Esophagus squamous epithelium (tissue), 5 donors: ENCODE measurements around the gene HSPA2. TPM values are rescaled to one million over a fixed set of nuclear protein-coding genes. Genes with fewer than 3 reads are reported as not detected.

Experiments used
- DNase-seq: peaks from one replicate; lab custom pipeline; 2025; lab: John Stamatoyannopoulos, UW
- H3K27ac ChIP-seq, 4 donors: fragments of 200-600 bp; sonication (generic); one replicate each; pipeline ENCODE4 v1.5.1; 2016 to 2019; ENCODE audit warnings: mild to moderate bottlenecking in 1 of 4
- H3K27me3 ChIP-seq, 4 donors: fragments of 200-600 bp; sonication (generic); 1 replicate in 3 of 4; 2 replicates in 1 of 4; pipeline versions ENCODE4 v1.5.1 to v1.6.0; 2017 to 2021; ENCODE audit warnings: antibody characterized with exemption in 1 of 4
- H3K36me3 ChIP-seq, 3 donors: fragments of 200-600 bp; sonication (generic); one replicate each; pipeline ENCODE4 v1.5.1; 2016 to 2019
- H3K4me1 ChIP-seq, 3 donors: fragments of 200-600 bp; sonication (generic); one replicate each; pipeline ENCODE4 v1.5.1; 2017 to 2019
- H3K4me3 ChIP-seq, 4 donors: fragments of 200-600 bp; sonication (generic); 1 replicate in 3 of 4; 2 replicates in 1 of 4; pipeline ENCODE4 v1.5.1; 2016 to 2019; ENCODE audit warnings: mild to moderate bottlenecking in 2 of 4, moderate library complexity in 1 of 4
- H3K9me3 ChIP-seq, 3 donors: fragments of 200-600 bp; sonication (generic); one replicate each; pipeline ENCODE4 v1.5.1; 2016 to 2019
- POLR2A ChIP-seq, 4 donors: fragments of 450-650 bp; IDR thresholded peaks; one replicate each; pipeline ENCODE4 v1.6.1; 2017; ENCODE audit warnings: antibody characterized with exemption in 4 of 4, mild to moderate bottlenecking in 4 of 4, moderate library complexity in 3 of 4
- WGBS, 2 donors: methylation state at CpG; one replicate each; pipeline ENCODE4 v1.1.5; 2018; 5-methylcytosine and 5-hydroxymethylcytosine counted together
- intact Hi-C: fragments of 100-400 bp; cut with DNase I; formaldehyde crosslinking; loops from one replicate; pipeline ENCODE4 v1.15.0; 2022
- total RNA-seq, 4 donors: library from RNA; depleted of rRNA; stranded (reverse); fragments of >200 nt; gene quantifications; one replicate each; pipeline ENCODE4 v1.1.0, GENCODE V29; 2016
- TF ChIP-seq, protein P1 (sequence below), 6 experiments: fragments of 450-650 bp in 4 of 6; fragments of 200-600 bp in 2 of 6; sonication (generic) in 2 of 6; IDR thresholded peaks; one replicate each; pipeline ENCODE4 v1.5.1; 2016 to 2019; ENCODE audit warnings: antibody characterized with exemption in 6 of 6, mild to moderate bottlenecking in 4 of 6, moderate library complexity in 4 of 6
- donor health status: DM: yes; HTN: yes; CAD: no.

The HSPA2 gene
- total RNA-seq, 4 donors from 2014 or later = 18.9 to 130 (median 74.5) TPM

DNA sequence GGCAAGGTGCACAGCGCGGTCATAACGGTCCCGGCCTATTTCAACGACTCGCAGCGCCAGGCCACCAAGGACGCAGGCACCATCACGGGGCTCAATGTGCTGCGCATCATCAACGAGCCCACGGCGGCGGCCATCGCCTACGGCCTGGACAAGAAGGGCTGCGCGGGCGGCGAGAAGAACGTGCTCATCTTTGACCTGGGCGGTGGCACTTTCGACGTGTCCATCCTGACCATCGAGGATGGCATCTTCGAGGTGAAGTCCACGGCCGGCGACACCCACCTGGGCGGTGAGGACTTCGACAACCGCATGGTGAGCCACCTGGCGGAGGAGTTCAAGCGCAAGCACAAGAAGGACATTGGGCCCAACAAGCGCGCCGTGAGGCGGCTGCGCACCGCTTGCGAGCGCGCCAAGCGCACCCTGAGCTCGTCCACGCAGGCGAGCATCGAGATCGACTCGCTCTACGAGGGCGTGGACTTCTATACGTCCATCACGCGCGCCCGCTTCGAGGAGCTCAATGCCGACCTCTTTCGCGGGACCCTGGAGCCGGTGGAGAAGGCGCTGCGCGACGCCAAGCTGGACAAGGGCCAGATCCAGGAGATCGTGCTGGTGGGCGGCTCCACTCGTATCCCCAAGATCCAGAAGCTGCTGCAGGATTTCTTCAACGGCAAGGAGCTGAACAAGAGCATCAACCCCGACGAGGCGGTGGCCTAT lies 875 bp downstream of the HSPA2 start:
- Histone ChIP-seq H3K27me3 (no peaks in the 10 kb centered on the region), H3K36me3 (no peaks in the 10 kb centered on the region), H3K4me3 (peak overlapping the region; percentile 31 to 77 (median 66)), H3K4me1 (peaks cover 0 to 54% (median 5%) of the 10 kb centered on the region in 3 donors), H3K9me3 (no peaks in the 10 kb centered on the region), H3K27ac (peak overlapping the region; percentile 54 to 96 (median 90))
- intact Hi-C loops = no loop called here
- DNase-seq = no peak
- TF ChIP-seq, protein P1, sequence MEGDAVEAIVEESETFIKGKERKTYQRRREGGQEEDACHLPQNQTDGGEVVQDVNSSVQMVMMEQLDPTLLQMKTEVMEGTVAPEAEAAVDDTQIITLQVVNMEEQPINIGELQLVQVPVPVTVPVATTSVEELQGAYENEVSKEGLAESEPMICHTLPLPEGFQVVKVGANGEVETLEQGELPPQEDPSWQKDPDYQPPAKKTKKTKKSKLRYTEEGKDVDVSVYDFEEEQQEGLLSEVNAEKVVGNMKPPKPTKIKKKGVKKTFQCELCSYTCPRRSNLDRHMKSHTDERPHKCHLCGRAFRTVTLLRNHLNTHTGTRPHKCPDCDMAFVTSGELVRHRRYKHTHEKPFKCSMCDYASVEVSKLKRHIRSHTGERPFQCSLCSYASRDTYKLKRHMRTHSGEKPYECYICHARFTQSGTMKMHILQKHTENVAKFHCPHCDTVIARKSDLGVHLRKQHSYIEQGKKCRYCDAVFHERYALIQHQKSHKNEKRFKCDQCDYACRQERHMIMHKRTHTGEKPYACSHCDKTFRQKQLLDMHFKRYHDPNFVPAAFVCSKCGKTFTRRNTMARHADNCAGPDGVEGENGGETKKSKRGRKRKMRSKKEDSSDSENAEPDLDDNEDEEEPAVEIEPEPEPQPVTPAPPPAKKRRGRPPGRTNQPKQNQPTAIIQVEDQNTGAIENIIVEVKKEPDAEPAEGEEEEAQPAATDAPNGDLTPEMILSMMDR (IDR thresholded peaks at IDR 0.05) = peak in 2 of 6 experiments; percentile 7 to 41
- peak in 1 of 4 donors; percentile 7 for TF ChIP-seq POLR2A (IDR thresholded peaks at IDR 0.05)
- WGBS, 2 donors = 15 to 60% methylated on average over 7 to 40 of the region's 73 CpGs

DNA sequence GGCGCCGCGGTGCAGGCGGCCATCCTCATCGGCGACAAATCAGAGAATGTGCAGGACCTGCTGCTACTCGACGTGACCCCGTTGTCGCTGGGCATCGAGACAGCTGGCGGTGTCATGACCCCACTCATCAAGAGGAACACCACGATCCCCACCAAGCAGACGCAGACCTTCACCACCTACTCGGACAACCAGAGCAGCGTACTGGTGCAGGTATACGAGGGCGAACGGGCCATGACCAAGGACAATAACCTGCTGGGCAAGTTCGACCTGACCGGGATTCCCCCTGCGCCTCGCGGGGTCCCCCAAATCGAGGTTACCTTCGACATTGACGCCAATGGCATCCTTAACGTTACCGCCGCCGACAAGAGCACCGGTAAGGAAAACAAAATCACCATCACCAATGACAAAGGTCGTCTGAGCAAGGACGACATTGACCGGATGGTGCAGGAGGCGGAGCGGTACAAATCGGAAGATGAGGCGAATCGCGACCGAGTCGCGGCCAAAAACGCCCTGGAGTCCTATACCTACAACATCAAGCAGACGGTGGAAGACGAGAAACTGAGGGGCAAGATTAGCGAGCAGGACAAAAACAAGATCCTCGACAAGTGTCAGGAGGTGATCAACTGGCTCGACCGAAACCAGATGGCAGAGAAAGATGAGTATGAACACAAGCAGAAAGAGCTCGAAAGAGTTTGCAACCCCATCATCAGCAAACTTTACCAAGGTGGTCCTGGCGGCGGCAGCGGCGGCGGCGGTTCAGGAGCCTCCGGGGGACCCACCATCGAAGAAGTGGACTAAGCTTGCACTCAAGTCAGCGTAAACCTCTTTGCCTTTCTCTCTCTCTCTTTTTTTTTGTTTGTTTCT lies 1.7 kb downstream of the HSPA2 start:
- Histone ChIP-seq H3K9me3 (no peaks in the 10 kb centered on the region), H3K36me3 (no peaks in the 10 kb centered on the region), H3K4me3 (peak overlapping the region; percentile 31 to 77 (median 66)), H3K27me3 (no peaks in the 10 kb centered on the region), H3K27ac (peak overlapping the region; percentile 54 to 96 (median 90)), H3K4me1 (peaks cover 0 to 54% (median 5%) of the 10 kb centered on the region in 3 donors)
- TF ChIP-seq, protein P1 (IDR thresholded peaks at IDR 0.05) = no peak
- TF ChIP-seq POLR2A (IDR thresholded peaks at IDR 0.05) = no peak
- DNase-seq = no peak
- intact Hi-C loops = no loop called here
- WGBS, 2 donors = 3 to 7% methylated on average over 40 to 41 of the region's 61 CpGs

DNA sequence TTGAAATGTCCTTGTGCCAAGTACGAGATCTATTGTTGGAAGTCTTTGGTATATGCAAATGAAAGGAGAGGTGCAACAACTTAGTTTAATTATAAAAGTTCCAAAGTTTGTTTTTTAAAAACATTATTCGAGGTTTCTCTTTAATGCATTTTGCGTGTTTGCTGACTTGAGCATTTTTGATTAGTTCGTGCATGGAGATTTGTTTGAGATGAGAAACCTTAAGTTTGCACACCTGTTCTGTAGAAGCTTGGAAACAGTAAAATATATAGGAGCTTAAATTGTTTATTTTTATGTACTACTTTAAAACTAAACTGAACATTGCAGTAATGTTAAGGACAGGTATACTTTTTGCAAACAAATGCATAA lies 2.3 kb downstream of the HSPA2 start:
- Histone ChIP-seq H3K27ac (peak overlapping the region in 1 of 4 donors; percentile 86), H3K4me3 (peak overlapping the region; percentile 31 to 77 (median 66)), H3K9me3 (no peaks in the 10 kb centered on the region), H3K36me3 (no peaks in the 10 kb centered on the region), H3K27me3 (no peaks in the 10 kb centered on the region), H3K4me1 (peaks cover 0 to 54% (median 5%) of the 10 kb centered on the region in 3 donors)
- WGBS, 2 donors = 11 to 31% methylated on average over 4 of the region's 4 CpGs
- intact Hi-C loops = no loop called here
- DNase-seq = no peak
- TF ChIP-seq, protein P1 (IDR thresholded peaks at IDR 0.05) = no peak
- no peak for TF ChIP-seq POLR2A (IDR thresholded peaks at IDR 0.05)

DNA sequence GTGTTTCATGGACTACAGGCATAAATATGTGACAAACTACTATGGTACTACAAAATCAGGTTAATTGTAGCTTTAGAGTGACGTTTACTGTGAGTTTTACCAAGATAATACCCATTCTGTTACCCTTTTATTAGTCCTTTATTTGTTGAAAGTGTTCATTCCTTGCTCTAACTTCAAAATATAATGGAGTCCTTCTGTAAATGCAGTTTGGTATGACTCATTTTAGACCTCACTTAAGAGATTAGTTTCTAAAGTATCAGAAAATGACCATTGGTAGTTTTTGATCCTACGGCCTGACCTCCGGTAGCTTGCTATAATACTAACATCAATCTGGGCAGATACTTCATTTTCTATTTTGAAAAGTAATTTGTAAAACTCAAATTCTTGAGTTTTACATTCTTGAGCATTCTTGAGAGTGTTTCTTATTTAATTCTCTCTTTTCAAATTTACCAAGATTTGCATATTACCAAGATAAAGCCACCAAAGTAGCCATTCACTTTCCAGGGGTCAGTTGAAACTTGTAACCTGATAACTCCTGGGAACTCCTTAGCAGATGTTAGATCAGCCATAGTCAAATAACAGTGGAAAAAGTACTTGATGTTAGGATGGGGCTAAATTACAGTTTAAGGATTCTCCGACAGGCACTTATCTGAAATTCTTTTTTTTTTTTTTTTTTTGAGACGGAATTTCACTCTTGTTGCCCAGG lies 4.2 kb downstream of the HSPA2 start:
- no peaks in the 10 kb centered on the region for H3K36me3 ChIP-seq
- 43 to 55% methylated on average over 5 of the region's 5 CpGs for WGBS, 2 donors
- H3K9me3 ChIP-seq = no peaks in the 10 kb centered on the region
- H3K4me1 ChIP-seq = peaks cover 2 to 55% (median 11%) of the 10 kb centered on the region in 3 donors
- TF ChIP-seq, protein P1 (IDR thresholded peaks at IDR 0.05) = no peak
- TF ChIP-seq POLR2A (IDR thresholded peaks at IDR 0.05) = no peak
- peak overlapping the region in 1 of 4 donors; percentile 86 for H3K27ac ChIP-seq
- no peak for DNase-seq
- H3K27me3 ChIP-seq = peaks cover 0 to 1% (median 0%) of the 10 kb centered on the region in 4 donors
- intact Hi-C loops = no loop called here
- H3K4me3 ChIP-seq = peak overlapping the region in 3 of 4 donors; percentile 63 to 77 (median 68)
